SK-N-MC (cell line): Measurements from ENCODE around the gene SPATA6.
"Not testable (repeated sequence)": the region's sequence is repeated elsewhere in the genome, so short reads cannot be mapped to it uniquely, and the experiment has no call there.

Experiments used
- DNase-seq: peaks from one replicate; pipeline ENCODE4 v3.0.0-alpha.2; 2011; ENCODE audit warnings: low read depth, low spot score
- H3K27ac ChIP-seq: fragments of 200-600 bp; sonication (generic); 2 replicates; pipeline ENCODE4 v1.5.1; 2016; ENCODE audit warnings: mixed run types
- H3K36me3 ChIP-seq: fragments of 200-600 bp; sonication (generic); 2 replicates; pipeline ENCODE4 v1.6.1; 2017; ENCODE audit warnings: antibody characterized with exemption, low read length, mixed read lengths; ENCODE audit not compliant: insufficient read depth
- H3K4me3 ChIP-seq: fragments of 200-600 bp; sonication (generic); 2 replicates; pipeline ENCODE4 v1.5.1; 2016
- H3K9ac ChIP-seq: fragments of 200-600 bp; sonication (generic); 2 replicates; pipeline ENCODE4 v1.8.0; 2017; ENCODE audit warnings: mixed run types, mixed read lengths; ENCODE audit not compliant: insufficient read length
- H3K9me3 ChIP-seq: fragments of 200-600 bp; sonication (generic); 2 replicates; pipeline ENCODE4 v1.6.1; 2017; ENCODE audit warnings: low read depth, mild to moderate bottlenecking, antibody characterized with exemption, low read length, moderate library complexity, mixed read lengths
- EZH2 ChIP-seq: fragments of 200-600 bp; sonication (generic); IDR thresholded peaks from one replicate; pipeline ENCODE4 v1.6.1; 2017; ENCODE audit warnings: antibody characterized with exemption
- FOXP2 ChIP-seq: optimal IDR thresholded peaks from 2 replicates; pipeline ENCODE3; 2011; ENCODE audit warnings: mild to moderate bottlenecking, moderate library complexity; ENCODE audit not compliant: insufficient read depth; ENCODE audit errors: extremely low read length, control extremely low read depth
- POLR2AphosphoS5 ChIP-seq: IDR thresholded peaks from 2 replicates; pipeline ENCODE4 v1.6.1; 2012; ENCODE audit warnings: mild to moderate bottlenecking, low read depth, low read length, borderline replicate concordance

Gene SPATA6

DNA sequence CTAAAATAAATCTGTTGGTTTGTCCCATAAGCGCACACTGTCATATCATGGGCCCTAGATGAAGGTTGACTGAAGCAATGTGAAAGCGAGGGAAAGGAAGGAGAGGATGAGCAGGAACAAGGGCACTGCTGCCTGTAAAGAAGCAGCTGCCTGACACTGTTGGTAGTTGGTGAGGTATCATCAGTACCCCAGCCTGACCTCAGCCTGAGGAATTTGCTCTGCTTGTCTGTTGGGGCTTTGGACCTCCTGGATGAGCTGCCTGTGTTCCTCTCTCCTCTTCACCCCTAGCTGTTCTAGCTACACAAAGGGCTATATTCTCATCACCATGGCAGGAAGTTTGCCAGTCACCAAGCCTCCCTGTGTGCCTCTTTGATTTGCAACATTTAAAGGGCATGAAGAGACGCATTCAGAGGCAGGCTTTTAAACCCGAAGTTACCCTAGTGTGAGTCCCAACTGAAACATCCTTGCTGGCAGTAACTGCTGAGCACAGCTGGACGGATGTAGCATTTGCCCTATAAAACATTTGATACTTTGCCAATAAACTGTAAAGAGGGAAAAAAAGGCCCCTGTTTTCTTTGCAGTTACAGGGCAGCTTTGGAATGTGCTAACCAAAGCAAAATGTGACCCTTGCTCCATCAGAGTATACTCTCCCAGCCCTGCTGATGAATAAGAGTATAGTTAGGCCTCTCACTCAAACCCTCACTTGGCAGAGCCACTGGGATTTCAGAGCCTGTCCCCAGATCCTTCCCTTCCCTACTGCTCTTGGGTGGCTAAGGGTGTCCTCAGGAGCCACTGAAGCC, 22.2 kb upstream of the SPATA6 start:
- DNase-seq, result peak; percentile 57

DNA sequence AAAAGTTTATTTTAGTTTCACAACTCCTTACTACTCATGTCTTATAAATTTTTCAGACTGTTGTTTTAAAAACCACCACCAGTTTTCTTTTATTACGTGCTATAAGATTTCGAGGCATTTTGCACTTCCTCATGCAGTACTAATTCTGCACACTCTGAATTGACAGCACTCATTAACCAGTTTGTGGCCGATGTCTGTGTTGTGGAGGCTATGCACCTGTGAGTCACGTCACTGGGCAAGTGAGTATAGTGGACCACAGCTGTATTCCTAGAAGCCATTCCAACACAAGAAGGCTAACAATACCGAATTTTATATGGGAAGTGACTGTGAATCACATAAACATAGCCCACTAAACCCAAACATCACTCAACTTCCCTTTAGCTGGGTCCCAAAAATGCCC, 21.0 kb upstream of the SPATA6 start:
- no peak overlapping the region for H3K27ac ChIP-seq
- no peaks in the 10 kb centered on the region for H3K9me3 ChIP-seq
- no peak for TF ChIP-seq FOXP2
- no peak for TF ChIP-seq EZH2
- TF ChIP-seq POLR2AphosphoS5, result no peak
- DNase-seq, result no peak
- no peaks in the 10 kb centered on the region for H3K36me3 ChIP-seq
- no peak overlapping the region for H3K9ac ChIP-seq
- no peak overlapping the region for H3K4me3 ChIP-seq

More for the DNA sequence above, 22.2 kb upstream of the SPATA6 start:
- Histone ChIP-seq H3K36me3 (no peaks in the 10 kb centered on the region), H3K9ac (no peak overlapping the region), H3K4me3 (peak overlapping the region; percentile 58), H3K9me3 (no peaks in the 10 kb centered on the region), H3K27ac (peak overlapping the region; percentile 85)
- TF ChIP-seq FOXP2 (no peak), POLR2AphosphoS5 (peak; percentile 40; the same call in 1 of the 2 replicates)

DNA sequence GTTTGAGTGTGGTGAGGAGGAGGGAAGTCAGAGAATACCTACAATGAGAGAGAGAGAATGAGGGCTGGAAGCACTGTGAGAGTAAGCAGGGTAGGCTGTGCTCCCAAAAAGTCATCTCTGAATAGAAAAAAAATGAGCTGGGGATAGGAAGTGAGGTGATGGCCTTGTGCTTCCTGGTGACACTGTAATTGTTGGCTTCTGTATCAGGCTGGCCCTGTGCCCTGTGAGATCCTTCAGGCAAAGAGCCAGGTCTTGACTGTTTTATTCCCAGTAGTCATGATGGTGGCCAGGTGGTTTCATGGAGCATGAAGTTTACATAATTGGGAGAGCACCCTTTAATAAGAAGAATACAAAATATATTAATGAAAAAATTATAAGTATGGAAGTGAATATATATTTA, 20.4 kb upstream of the SPATA6 start:
- no peaks in the 10 kb centered on the region for H3K9me3 ChIP-seq
- no peak for DNase-seq
- no peak for TF ChIP-seq FOXP2
- no peak for TF ChIP-seq EZH2
- TF ChIP-seq POLR2AphosphoS5, result no peak
- no peaks in the 10 kb centered on the region for H3K36me3 ChIP-seq
- no peak overlapping the region for H3K4me3 ChIP-seq
- H3K9ac ChIP-seq, result no peak overlapping the region
- no peak overlapping the region for H3K27ac ChIP-seq

DNA sequence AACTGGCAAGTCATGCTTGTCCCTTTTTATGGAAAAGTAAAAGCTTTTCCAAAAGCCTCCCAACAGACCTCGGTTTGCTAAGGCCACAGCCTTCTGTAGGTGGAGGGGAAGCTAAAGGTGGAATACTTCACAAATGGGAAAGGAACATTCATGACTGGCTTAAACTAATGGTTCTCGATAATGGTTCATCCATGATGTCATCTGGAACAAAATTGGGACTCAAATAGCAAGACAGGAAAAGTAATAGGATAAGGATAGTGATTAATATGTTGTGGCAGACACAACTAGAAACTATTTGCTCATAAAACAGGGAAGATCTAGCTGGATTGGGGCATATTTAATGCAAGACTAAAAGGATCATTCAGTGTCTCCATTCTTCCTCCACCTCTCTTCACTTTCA, 16.7 kb upstream of the SPATA6 start:
- no peak for TF ChIP-seq POLR2AphosphoS5
- TF ChIP-seq EZH2, result no peak
- no peak for TF ChIP-seq FOXP2
- no peaks in the 10 kb centered on the region for H3K36me3 ChIP-seq

DNA sequence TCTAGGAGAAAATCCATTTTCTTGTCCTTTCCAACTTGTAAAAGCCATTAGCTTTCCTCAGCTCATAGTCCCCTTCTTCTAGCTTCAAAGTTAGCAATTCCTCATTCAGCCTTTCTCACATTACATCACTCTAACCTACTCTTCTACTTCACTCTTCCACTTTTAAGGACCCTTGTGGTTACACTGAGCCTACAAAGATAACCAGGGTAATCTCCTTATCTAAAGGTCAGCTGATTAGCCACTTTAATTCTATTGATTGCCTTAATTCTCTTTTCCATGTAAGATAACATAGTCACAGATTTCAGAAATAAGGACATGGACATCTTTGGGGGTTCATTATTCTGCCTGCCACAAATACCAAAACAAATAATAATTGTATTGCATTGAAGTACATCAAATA, 8.5 kb upstream of the SPATA6 start:
- no peak overlapping the region for H3K27ac ChIP-seq
- no peak for DNase-seq

More for the DNA sequence above, 16.7 kb upstream of the SPATA6 start:
- Histone ChIP-seq H3K9me3 (no peaks in the 10 kb centered on the region), H3K27ac (no peak overlapping the region), H3K4me3 (no peak overlapping the region), H3K9ac (no peak overlapping the region)
- DNase-seq, result no peak

DNA sequence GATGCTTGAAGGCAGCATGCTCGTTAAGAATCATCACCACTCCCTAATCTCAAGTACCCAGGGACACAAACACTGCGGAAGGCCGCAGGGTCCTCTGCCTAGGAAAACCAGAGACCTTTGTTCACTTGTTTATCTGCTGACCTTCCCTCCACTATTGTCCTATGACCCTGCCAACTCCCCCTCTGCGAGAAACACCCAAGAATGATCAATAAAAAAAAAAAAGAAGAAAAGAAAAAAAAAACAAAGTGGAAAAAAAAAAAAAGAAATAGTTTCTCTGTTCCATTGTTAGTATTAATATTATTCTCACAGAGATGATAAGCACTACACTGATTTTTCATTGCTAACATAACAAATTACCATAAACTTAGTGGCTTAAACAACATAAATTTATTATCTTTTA, 8.0 kb upstream of the SPATA6 start:
- H3K4me3 ChIP-seq, DNase-seq, H3K36me3 ChIP-seq, H3K27ac ChIP-seq, H3K9ac ChIP-seq, H3K9me3 ChIP-seq: not testable (repeated sequence)

More for the DNA sequence above, 8.5 kb upstream of the SPATA6 start:
- Histone ChIP-seq H3K36me3 (no peaks in the 10 kb centered on the region), H3K9me3 (no peaks in the 10 kb centered on the region), H3K9ac (no peak overlapping the region), H3K4me3 (no peak overlapping the region)
- TF ChIP-seq FOXP2, result no peak
- TF ChIP-seq EZH2, result no peak
- TF ChIP-seq POLR2AphosphoS5, result no peak

DNA sequence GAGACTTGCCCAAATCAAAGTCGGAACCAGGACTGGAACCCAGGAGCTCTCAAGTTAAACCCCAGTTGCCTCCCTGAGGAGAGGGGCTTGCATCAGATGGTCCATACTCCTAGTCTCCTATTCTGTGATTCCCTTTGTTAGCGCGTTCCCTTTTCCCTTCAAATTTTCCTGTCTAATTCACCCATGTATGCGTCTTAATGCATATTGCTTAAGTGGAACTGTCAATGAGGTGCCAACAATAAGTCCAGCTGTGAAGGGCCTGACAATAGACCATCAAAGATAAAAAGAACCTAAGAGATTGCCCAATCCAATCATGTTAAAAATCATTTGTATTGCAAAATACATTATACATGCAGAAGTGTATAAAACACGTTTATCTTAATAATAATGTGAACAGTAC, 634 bp upstream of the SPATA6 start:
- no peaks in the 10 kb centered on the region for H3K9me3 ChIP-seq
- DNase-seq, result no peak
- H3K4me3 ChIP-seq, result peak overlapping the region; percentile 94
- TF ChIP-seq FOXP2 (no peak), EZH2 (no peak), POLR2AphosphoS5 (no peak)
- no peak overlapping the region for H3K27ac ChIP-seq
- H3K9ac ChIP-seq, result peak overlapping the region; percentile 71
- no peaks in the 10 kb centered on the region for H3K36me3 ChIP-seq

DNA sequence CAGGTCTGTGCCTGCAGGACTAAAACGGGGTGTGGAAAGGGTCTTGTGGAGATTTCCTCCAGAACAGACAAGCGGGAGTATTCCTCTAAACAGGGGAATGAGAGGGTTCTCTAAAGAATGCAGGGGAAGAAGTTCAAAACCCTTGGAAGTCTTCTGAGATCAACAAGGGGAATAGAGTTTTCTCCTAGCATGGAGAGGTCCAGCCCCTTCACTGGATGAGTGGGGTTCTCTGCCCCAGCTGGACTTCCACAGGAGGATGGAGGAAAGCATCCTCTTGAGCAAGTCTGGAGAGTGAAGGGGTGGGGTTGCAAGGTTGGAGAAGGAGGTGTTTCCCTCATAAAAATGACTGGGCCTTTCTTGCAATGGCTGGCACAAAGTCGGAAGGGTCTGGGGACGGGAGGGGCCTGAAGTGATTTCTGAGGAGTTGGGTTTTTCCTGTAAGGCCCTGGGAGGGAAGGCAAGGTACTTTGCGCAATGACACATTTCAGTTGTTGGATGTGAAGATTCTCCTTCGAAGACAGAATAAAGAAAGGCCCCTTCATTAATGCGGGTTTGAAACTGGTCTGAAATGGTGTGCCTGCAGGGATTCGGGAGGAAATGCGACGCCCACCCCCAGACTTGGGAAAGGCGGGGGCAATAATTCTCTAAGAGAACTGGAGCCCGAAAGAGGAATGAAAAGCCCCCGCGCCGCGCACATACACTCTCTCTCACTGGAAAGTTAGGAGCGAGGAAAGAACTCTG, 884 bp downstream of the SPATA6 start:
- DNase-seq, result no peak
- H3K4me3 ChIP-seq, result peak overlapping the region; percentile 94
- H3K9ac ChIP-seq, result peak overlapping the region; percentile 59
- 0 out of 2 replicates have a peak overlapping the region, but pooled peaks have one; percentile 19 for H3K27ac ChIP-seq
- no peak for TF ChIP-seq EZH2
- no peak for TF ChIP-seq FOXP2
- no peak for TF ChIP-seq POLR2AphosphoS5
- H3K36me3 ChIP-seq, result no peaks in the 10 kb centered on the region
- no peaks in the 10 kb centered on the region for H3K9me3 ChIP-seq

DNA sequence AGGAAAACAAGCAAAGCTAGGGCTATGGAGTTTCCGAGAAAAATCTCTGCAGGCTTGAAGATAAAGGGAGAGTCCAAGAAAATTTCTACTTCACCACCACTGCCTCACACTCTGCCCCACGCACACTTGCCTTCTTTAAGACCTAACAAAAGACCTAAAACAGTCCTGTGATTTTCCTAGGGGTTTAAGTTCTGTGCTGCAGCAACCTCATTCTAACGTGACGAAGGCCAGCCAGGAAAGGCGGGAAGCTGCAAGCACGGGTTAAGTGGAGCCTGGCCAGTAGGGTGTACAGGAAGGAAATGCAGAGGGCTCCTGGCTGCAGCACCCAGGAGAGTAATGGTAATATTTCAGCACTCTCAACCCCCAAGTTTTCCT, 1.5 kb downstream of the SPATA6 start:
- TF ChIP-seq POLR2AphosphoS5, result no peak
- no peak for TF ChIP-seq EZH2
- TF ChIP-seq FOXP2, result no peak
- Histone ChIP-seq H3K36me3 (no peaks in the 10 kb centered on the region), H3K9ac (peak overlapping the region; percentile 34), H3K4me3 (peak overlapping the region; percentile 94), H3K27ac (peak overlapping the region; percentile 19; the same call in 1 of the 2 replicates), H3K9me3 (no peaks in the 10 kb centered on the region)
- no peak for DNase-seq
